K562 (cell line): ENCODE data around the gene WDFY2. TPM values are rescaled to one million over a fixed set of nuclear protein-coding genes. Genes with fewer than 3 reads are reported as not detected.

ENCODE experiments used
- ATAC-seq: fragments of 200-7000 bp; cut with Tn5 transposase; 3 replicates; pipeline ENCODE4 v1.9.1; 2020; ENCODE audit warnings: moderate library complexity
- BruUV-seq: library from RNA; stranded (reverse); fragments of 400-500 nt; replicated peaks from 2 replicates; lab custom pipeline; 2021; lab: Mats Ljungman, UMichigan
- CTCF ChIA-PET: fragments of 300-600 bp; formaldehyde crosslinking; extraction: SDS; loops from one replicate; lab custom pipeline; 2021; ENCODE audit warnings: low intra/inter-chr PET ratio; lab: Yijun Ruan, JAX
- POLR2A ChIA-PET: fragments of 300-600, 350-650 bp; sonication (Branson Sonifier 250); formaldehyde crosslinking; extraction: SDS; loops from one replicate; lab custom pipeline; 2021; ENCODE audit warnings: antibody characterized with exemption, inconsistent platforms; lab: Yijun Ruan, JAX
- DNase-seq, 4 experiments: peaks; one replicate each; pipeline versions ENCODE4 v3.0.0 to v3.0.0-alpha.2; 2011 to 2018; ENCODE audit warnings: low spot score in 3 of 4, mixed read lengths in 3 of 4; ENCODE audit errors: extremely low read depth in 1 of 4
- FAIRE-seq: peaks from 2 replicates; lab custom pipeline; 2011; peaks lifted over from hg19 to GRCh38; lab: Jason Lieb, UNC
- H2AFZ ChIP-seq: 2 replicates; pipeline ENCODE4 v1.6.0; 2011; ENCODE audit warnings: low read depth, low read length, control low read depth, inconsistent platforms
- H3K27ac ChIP-seq: fragments of 200-600 bp; 3 replicates; pipeline ENCODE4 v1.8.0; 2011; ENCODE audit warnings: low read depth, mild to moderate bottlenecking, control low read depth, inconsistent platforms, low read length, moderate library complexity, mixed read lengths; ENCODE audit errors: extremely low read depth
- H3K27me3 ChIP-seq, 2 experiments: fragments of 300-600 bp in 1 of 2; 2 replicates in 1 of 2; 3 replicates in 1 of 2; pipeline versions ENCODE4 v1.6.0 to v1.8.0; 2011; ENCODE audit warnings: inconsistent platforms in 2 of 2, low read length in 2 of 2, mild to moderate bottlenecking in 1 of 2, mixed read lengths in 1 of 2, moderate library complexity in 1 of 2; ENCODE audit not compliant: control insufficient read depth in 2 of 2, insufficient read depth in 2 of 2
- H3K36me3 ChIP-seq: fragments of 300-600 bp; 3 replicates; pipeline ENCODE4 v1.8.0; 2011; ENCODE audit warnings: mild to moderate bottlenecking, low read length, inconsistent platforms; ENCODE audit not compliant: control insufficient read depth, insufficient read depth
- H3K4me1 ChIP-seq, 2 experiments: fragments of 200-600 bp in 1 of 2; replicated peaks in 1 of 2; 2 replicates in 1 of 2; 3 replicates in 1 of 2; pipeline versions ENCODE4 v1.5.1 to v1.8.0; 2011; ENCODE audit warnings: inconsistent platforms in 2 of 2, low read length in 2 of 2, mild to moderate bottlenecking in 1 of 2, mixed read lengths in 1 of 2, moderate library complexity in 1 of 2; ENCODE audit not compliant: control insufficient read depth in 2 of 2, insufficient read depth in 2 of 2
- H3K4me2 ChIP-seq: 2 replicates; pipeline ENCODE4 v1.6.1; 2011; ENCODE audit warnings: low read length, control low read depth, inconsistent platforms, mixed read lengths; ENCODE audit not compliant: insufficient read depth
- H3K4me3 ChIP-seq: fragments of 200-600 bp; sonication (generic), shearing (Covaris generic); 2 replicates; pipeline ENCODE4 v1.5.1; 2016; ENCODE audit warnings: control low read depth, inconsistent platforms
- H3K79me2 ChIP-seq: fragments of 200-600 bp; 3 replicates; pipeline ENCODE4 v1.8.0; 2011; ENCODE audit warnings: low read length, inconsistent platforms; ENCODE audit not compliant: control insufficient read depth, insufficient read depth
- H3K9ac ChIP-seq, 2 experiments: 2 replicates each; pipeline versions ENCODE4 v1.6.0 to v1.6.1; 2011; ENCODE audit warnings: low read depth in 2 of 2, low read length in 2 of 2, control low read depth in 1 of 2, inconsistent platforms in 1 of 2, mild to moderate bottlenecking in 1 of 2, mixed read lengths in 1 of 2; ENCODE audit not compliant: insufficient read depth in 1 of 2
- H3K9me1 ChIP-seq: one replicate; pipeline ENCODE4 v1.6.0; 2011; ENCODE audit warnings: inconsistent platforms, mild to moderate bottlenecking, low read length, moderate library complexity; ENCODE audit not compliant: control insufficient read depth, insufficient read depth
- H3K9me3 ChIP-seq: replicated peaks from 2 replicates; pipeline ENCODE4 v1.5.1; 2011; ENCODE audit warnings: low read depth, low read length, inconsistent platforms; ENCODE audit not compliant: control insufficient read depth, insufficient read depth
- H4K20me1 ChIP-seq: replicated peaks from 2 replicates; pipeline ENCODE4 v1.6.1; 2011; ENCODE audit warnings: low read length, inconsistent platforms, mixed read lengths; ENCODE audit not compliant: control insufficient read depth, insufficient read depth
- CBX8 ChIP-seq: fragments of 200-600 bp; sonication (generic); IDR thresholded peaks from 2 replicates; pipeline ENCODE4 v1.6.1; 2012; ENCODE audit warnings: borderline replicate concordance, mixed run types, low read depth, mild to moderate bottlenecking, moderate library complexity, mixed read lengths, low read length, control low read depth, inconsistent platforms; ENCODE audit not compliant: poor library complexity, severe bottlenecking; ENCODE audit errors: extremely low read depth
- FOS ChIP-seq: IDR thresholded peaks from 3 replicates; pipeline ENCODE4 v1.6.1; 2011; ENCODE audit not compliant: insufficient read length; ENCODE audit errors: extremely low read depth
- FOXA3 ChIP-seq, 2 experiments: fragments of 450-650 bp in 1 of 2; sonication (generic) in 1 of 2; formaldehyde crosslinking; IDR thresholded peaks in 1 of 2; conservative IDR thresholded peaks in 1 of 2; 2 replicates each; pipeline versions ENCODE4 v1.4.0 to v1.8.0; 2020 to 2022; ENCODE audit warnings: mild to moderate bottlenecking in 2 of 2, missing genetic modification reagents in 1 of 2
- MCM3 ChIP-seq: fragments of 450-650 bp; IDR thresholded peaks from 2 replicates; pipeline ENCODE4 v1.6.1; 2016
- RFX5 ChIP-seq: IDR thresholded peaks from 2 replicates; pipeline ENCODE4 v1.6.1; 2011; ENCODE audit warnings: low read depth, mild to moderate bottlenecking, improper control_type of control experiment, low read length
- SIX5 ChIP-seq, 2 experiments: IDR thresholded peaks; 2 replicates each; pipeline ENCODE4 v1.6.1; 2011; ENCODE audit warnings: low read length in 2 of 2, borderline replicate concordance in 1 of 2, low read depth in 1 of 2, mild to moderate bottlenecking in 1 of 2, moderate library complexity in 1 of 2; ENCODE audit not compliant: insufficient read depth in 1 of 2
- TBP ChIP-seq: optimal IDR thresholded peaks from 2 replicates; pipeline ENCODE3; 2011; ENCODE audit warnings: low read depth, low read length, improper control_type of control experiment
- ZBTB34 ChIP-seq: fragments of 250-450 bp; sonication (Bioruptor Pico); IDR thresholded peaks from 2 replicates; pipeline ENCODE4 v1.8.0; 2021; ENCODE audit warnings: mild to moderate bottlenecking, moderate library complexity
- ZNF23 ChIP-seq: fragments of 250-450 bp; sonication (Bioruptor Pico); IDR thresholded peaks from 2 replicates; pipeline ENCODE4 v1.4.0; 2020; ENCODE audit warnings: mild to moderate bottlenecking
- WGBS: fragments of 100-300 bp; shearing (Covaris generic); methylation state at CpG from one replicate; pipeline ENCODE4 v1.1.6; 2016; ENCODE audit warnings: low coverage, mixed read lengths; ENCODE audit not compliant: insufficient coverage; ENCODE audit errors: missing lambda C conversion rate; 5-methylcytosine and 5-hydroxymethylcytosine counted together
- in situ Hi-C: fragments of 300-500 bp; cut with MboI; formaldehyde crosslinking; loops from 4 replicates; pipeline ENCODE4 v1.15.0; 2018; ENCODE audit warnings: inconsistent platforms, mixed read lengths
- intact Hi-C: fragments of 100-400 bp; cut with micrococcal nuclease; formaldehyde crosslinking; loops from 2 replicates; pipeline ENCODE4 v1.14.2; 2022
- polyA plus RNA-seq, 8 experiments: library from polyadenylated mRNA; depleted of rRNA in 4 of 8; stranded (reverse) in 5 of 8; unstranded in 3 of 8; fragments of >200 nt; fragmentation: Nextera tagmentation in 2 of 8; fragmentation: Illumina TruSeq in 1 of 8; extraction: Ambion mirVana in 2 of 8; extraction: Trizol in 1 of 8; gene quantifications; 2 replicates each; pipeline versions ENCODE4 v1.2.1 to v1.2.3, GENCODE V29; 2011 to 2014; ENCODE audit warnings: inconsistent platforms in 1 of 8, missing spikeins in 1 of 8
- total RNA-seq, 7 experiments: library from RNA; depleted of rRNA in 6 of 7; stranded (reverse); fragments of >200 nt in 6 of 7; fragmentation: Illumina TruSeq in 2 of 7; extraction: Trizol in 2 of 7; gene quantifications; 2 replicates each; pipeline versions ENCODE4 v1.2.1 to v1.2.3, GENCODE V29; 2011 to 2021; ENCODE audit warnings: low replicate concordance in 1 of 7

Gene WDFY2
- total and polyA plus RNA-seq, 9 of the 15 experiments (the other 6 are each of a cell fraction or from before 2014, with no cell fraction given): 0.66 to 6.4 (median 4.4) TPM

DNA sequence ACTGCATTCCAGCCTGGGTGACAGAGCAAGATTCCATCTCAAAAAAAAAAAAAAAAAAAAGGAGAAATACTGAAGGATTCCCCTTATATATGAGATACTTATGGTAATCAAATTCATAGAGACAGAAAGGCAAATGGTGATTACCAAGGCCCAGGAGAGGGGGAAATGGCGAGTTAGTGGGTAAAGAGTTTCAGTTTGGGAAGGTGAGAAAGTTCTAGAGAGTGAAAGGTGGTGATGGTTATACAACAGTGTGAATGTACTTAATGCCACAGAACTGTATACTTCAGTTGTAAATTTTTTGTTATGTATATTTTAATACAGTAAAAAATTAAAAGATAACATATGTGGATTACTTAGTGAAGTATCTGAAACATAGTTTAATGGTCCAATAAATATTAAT, 129.5 kb downstream of the WDFY2 start:
- no peak overlapping the region for H3K4me3 ChIP-seq
- H3K9me3 ChIP-seq: no peaks in the 10 kb centered on the region
- CTCF ChIA-PET: no interaction called here
- H4K20me1 ChIP-seq: no peaks in the 10 kb centered on the region
- H3K9ac ChIP-seq: no peak overlapping the region
- H3K27me3 ChIP-seq: no peaks in the 10 kb centered on the region
- BruUV-seq: no TSS peak
- 100% methylated on average over 1 of the region's 1 CpG for WGBS
- no peak overlapping the region for H3K4me2 ChIP-seq
- H3K4me1 ChIP-seq: no peaks in the 10 kb centered on the region; a peak in 1 of 5 replicates
- no peaks in the 10 kb centered on the region for H3K36me3 ChIP-seq
- intact Hi-C loops: no loop called here
- H3K79me2 ChIP-seq: no peaks in the 10 kb centered on the region
- no peak for ATAC-seq
- in situ Hi-C loops: no loop called here
- no peak overlapping the region for H2AFZ ChIP-seq
- no peak for DNase-seq
- POLR2A ChIA-PET: no interaction called here
- TF ChIP-seq MCM3 (no peak), SIX5 (IDR thresholded peaks at IDR 0.05; ENCODE audit: borderline replicate concordance in 1 of 2, insufficient read depth in 1 of 2, low read depth in 1 of 2, low read length in 2 of 2) (no peak), CBX8 (no peak), ZBTB34 (no peak), RFX5 (no peak), ZNF23 (CRISPR knock-in tag) (no peak), FOS (no peak), TBP (no peak), FOXA3 (CRISPR knock-in tag; conservative IDR thresholded peaks at IDR 0.05 in 1 of 2, IDR thresholded peaks at IDR 0.05 in 1 of 2) (no peak)
- TF ChIP-seq, all 486 proteins: peak for 0
- no peak for FAIRE-seq
- Histone ChIP-seq H3K27ac (no peak overlapping the region), H3K9me1 (no peaks in the 10 kb centered on the region)
